ENCODE measurements around the gene PALM2AKAP2. TPM values are rescaled to one million over a fixed set of nuclear protein-coding genes. Genes with fewer than 3 reads are reported as not detected.

Gene PALM2AKAP2
- polyA plus RNA-seq, 1 experiment = 8.7 TPM

DNA sequence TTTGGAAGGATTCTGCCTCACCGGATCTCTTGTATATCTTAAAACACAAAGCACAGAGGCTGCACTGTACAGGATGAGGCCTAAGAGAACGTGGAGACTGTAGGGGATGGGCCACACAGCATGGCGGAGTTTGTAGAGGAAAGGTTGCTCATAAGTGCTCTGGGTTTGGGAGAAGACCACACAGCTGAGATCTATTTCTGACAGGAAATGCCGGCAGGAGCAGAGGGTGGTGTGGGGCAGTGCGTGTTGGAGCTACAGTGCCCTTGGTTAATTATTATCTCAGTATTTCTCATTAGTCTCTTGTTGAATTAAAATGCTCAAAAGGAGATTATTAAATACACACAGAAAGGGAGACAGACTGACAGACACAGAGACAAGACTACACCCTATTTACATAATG lies 9.6 kb downstream of the PALM2AKAP2 start:
- Histone ChIP-seq H3K4me3 (ENCODE audit: low read depth, low read length) (no peak overlapping the region), H3K27me3 (ENCODE audit: control insufficient read depth, insufficient read depth, low read length) (no peaks in the 10 kb centered on the region), H3K36me3 (ENCODE audit: control insufficient read depth, insufficient read depth, low read length) (no peaks in the 10 kb centered on the region)
- DNase-seq (ENCODE audit: low read depth) = no peak
- ChIA-PET CTCF (interaction anchor here (1.1 to 1.9 kb wide), 3 partner anchors 10 to 215 kb away, joined by 3 to 6 read pairs (median 4); partner anchors contain the start of gene PALM2AKAP2), POLR2A (interaction anchor here (0.8 kb wide), 1 partner anchor 10 kb away, joined by 3 read pairs; no protein-coding TSS in a partner anchor)
- no peak for TF ChIP-seq CTCF (IDR thresholded peaks at IDR 0.05; ENCODE audit: insufficient read depth, low read depth, low read length)

GRCh38 chr9:109789971-109790370 lies 10.0 kb downstream of the PALM2AKAP2 start:
- no peak for TF ChIP-seq CTCF (IDR thresholded peaks at IDR 0.05; ENCODE audit: insufficient read depth, low read depth, low read length)
- Histone ChIP-seq H3K4me3 (ENCODE audit: low read depth, low read length) (no peak overlapping the region), H3K36me3 (ENCODE audit: control insufficient read depth, insufficient read depth, low read length) (no peaks in the 10 kb centered on the region), H3K27me3 (ENCODE audit: control insufficient read depth, insufficient read depth, low read length) (no peaks in the 10 kb centered on the region)
- ChIA-PET POLR2A (interaction anchor here (0.8 kb wide), 1 partner anchor 10 kb away, joined by 3 read pairs; no protein-coding TSS in a partner anchor), CTCF (interaction anchor here (1.1 to 1.9 kb wide), 3 partner anchors 10 to 216 kb away, joined by 3 to 6 read pairs (median 4); partner anchors contain the start of gene PALM2AKAP2)
- no peak for DNase-seq (ENCODE audit: low read depth)

DNA sequence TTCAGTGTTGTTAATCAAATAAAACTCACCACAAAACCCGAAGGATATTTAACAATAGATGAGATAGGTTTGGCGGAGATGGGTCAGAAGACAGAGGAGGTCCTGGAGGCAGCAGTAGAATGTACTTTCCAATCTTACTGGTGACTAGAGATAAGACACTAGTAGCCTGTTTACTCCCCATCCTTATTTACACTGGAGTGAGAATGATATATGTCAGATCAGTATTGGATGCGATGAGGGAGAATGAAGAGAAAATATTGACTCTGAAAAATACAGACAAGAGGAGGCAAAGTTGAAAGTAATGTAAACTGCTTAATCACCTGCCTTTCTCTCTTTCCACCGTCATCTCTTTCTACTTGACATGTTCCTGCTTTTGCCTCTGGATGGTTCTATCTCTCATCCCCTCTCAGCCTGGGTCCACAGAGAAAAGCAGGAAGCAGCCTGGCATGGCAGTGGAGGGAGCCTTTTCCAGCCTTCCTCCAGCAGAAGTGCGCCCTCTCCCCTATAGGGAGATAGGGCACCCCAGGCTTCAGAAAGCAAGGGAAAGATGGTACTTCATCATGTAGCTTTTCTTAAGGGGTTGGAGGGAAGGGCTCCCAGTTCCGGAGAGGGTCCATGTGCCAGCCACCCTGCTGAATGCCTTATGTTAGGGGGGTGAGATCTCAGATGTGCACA lies 11.1 kb downstream of the PALM2AKAP2 start:
- no peak for DNase-seq (ENCODE audit: low read depth)
- H3K27me3 ChIP-seq (ENCODE audit: control insufficient read depth, insufficient read depth, low read length) = no peaks in the 10 kb centered on the region
- ChIA-PET POLR2A (no interaction called here), CTCF (interaction anchor here (1.9 kb wide), 1 partner anchor 26 kb away, joined by 6 read pairs; no protein-coding TSS in a partner anchor)
- no peak for TF ChIP-seq CTCF (IDR thresholded peaks at IDR 0.05; ENCODE audit: insufficient read depth, low read depth, low read length)
- H3K36me3 ChIP-seq (ENCODE audit: control insufficient read depth, insufficient read depth, low read length) = no peaks in the 10 kb centered on the region
- no peak overlapping the region for H3K4me3 ChIP-seq (ENCODE audit: low read depth, low read length)

- H3K27me3 ChIP-seq (ENCODE audit: control insufficient read depth, insufficient read depth, low read length) = no peaks in the 10 kb centered on the region
- no peak for DNase-seq (ENCODE audit: low read depth)
- no peak overlapping the region for H3K4me3 ChIP-seq (ENCODE audit: low read depth, low read length)
- no peak for TF ChIP-seq CTCF (IDR thresholded peaks at IDR 0.05; ENCODE audit: insufficient read depth, low read depth, low read length)
- ChIA-PET POLR2A (no interaction called here), CTCF (no interaction called here)
- H3K36me3 ChIP-seq (ENCODE audit: control insufficient read depth, insufficient read depth, low read length) = no peaks in the 10 kb centered on the region
These were observed 11.7 kb downstream of the PALM2AKAP2 start for GRCh38 chr9:109791747-109792146.

DNA sequence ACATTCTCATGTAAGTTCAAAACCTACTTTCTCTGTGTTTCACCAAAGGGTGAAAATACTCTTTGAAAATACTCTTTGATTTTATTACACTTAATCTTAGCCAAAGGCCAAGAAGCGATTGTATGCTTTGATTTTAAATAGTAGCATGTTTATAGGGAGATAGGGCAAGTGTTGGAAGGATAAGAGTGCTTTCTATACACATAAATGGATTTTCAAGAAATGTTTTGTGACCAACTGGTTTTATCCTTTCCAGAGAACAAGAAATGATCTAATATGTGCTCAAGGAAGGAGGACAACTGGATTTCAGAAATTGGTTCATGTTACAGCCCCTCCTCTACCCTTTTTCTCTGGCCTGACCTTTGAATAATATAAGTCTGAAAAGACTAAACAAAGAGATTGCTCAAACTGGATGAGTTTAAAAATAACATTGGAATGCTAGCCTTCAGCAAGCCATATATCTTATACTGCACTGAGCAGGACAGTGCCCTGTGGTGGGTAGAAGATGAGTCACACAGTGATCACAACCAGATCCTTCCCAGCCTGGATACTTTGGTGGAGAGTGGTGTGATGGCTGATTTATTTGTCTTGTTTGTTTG lies 13.1 kb downstream of the PALM2AKAP2 start:
- DNase-seq (ENCODE audit: low read depth) = peak; percentile 96
- H3K27me3 ChIP-seq (ENCODE audit: control insufficient read depth, insufficient read depth, low read length) = no peaks in the 10 kb centered on the region
- no peaks in the 10 kb centered on the region for H3K36me3 ChIP-seq (ENCODE audit: control insufficient read depth, insufficient read depth, low read length)
- no peak overlapping the region for H3K4me3 ChIP-seq (ENCODE audit: low read depth, low read length)
- TF ChIP-seq CTCF (IDR thresholded peaks at IDR 0.05; ENCODE audit: insufficient read depth, low read depth, low read length) = no peak
- CTCF ChIA-PET = no interaction called here
- POLR2A ChIA-PET = no interaction called here
